ENCODE data around the gene KHSRP.
A peak's percentile ranks its signal among the peaks of the same experiment; 100 is the strongest.

KHSRP gene

GRCh38 chr19:6424195-6424938 lies at the start of gene KHSRP:
Gene KHSRP (minus strand): TSS chr19:6424811. CDS start chr19:6424701, 110 bp downstream.
- DNase-seq, result peak; percentile 34

GRCh38 chr19:6473647-6474046 lies 49.0 kb upstream of the KHSRP start:
- no peak for DNase-seq

- DNase-seq, result no peak
These were observed 48.1 kb upstream of the KHSRP start for GRCh38 chr19:6472713-6473112.

DNA sequence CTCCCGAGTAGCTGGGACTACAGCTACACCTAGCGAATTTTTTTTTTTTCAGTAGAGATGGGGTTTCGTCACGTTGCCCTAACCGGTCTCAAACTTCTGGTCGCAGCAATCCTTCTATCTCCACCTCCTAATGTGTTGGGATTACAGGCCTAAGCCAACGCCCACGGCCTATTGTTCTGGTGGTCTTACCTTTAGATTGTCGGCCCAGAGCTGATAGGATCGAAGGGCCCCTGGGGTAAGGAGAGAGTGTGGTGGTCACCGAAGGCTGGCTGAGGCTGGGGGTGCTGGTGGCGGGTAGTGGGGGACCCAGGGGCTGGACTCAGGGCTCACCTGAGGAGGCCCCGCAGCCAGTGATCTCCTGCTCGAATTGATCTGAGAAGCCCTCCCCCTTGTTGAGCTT lies 46.5 kb upstream of the KHSRP start:
- no peak for DNase-seq

- no peak for DNase-seq
These were observed 45.6 kb upstream of the KHSRP start for GRCh38 chr19:6470173-6470572.

DNA sequence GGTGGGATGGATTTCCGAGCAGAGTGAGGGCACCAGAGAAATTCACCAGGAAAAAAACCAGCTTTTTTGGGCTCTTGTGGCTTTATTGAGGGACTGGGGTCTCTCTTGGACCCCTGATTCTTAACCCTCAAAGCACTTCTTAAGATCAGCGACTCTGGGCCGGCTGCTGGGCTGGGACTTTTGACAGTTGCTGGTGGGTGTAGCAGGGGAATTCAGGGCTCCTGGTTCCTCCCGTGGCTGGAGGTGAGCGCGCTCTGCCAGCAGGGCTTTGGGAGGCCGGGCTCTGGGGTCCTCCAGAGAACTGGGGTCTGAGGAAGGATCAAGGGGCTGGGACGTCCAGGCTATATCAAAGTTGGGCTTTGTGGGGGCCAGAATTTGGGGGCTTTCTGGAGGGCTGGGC lies 42.8 kb upstream of the KHSRP start:
- no peak for DNase-seq

GRCh38 chr19:6466526-6467248 lies 42.1 kb upstream of the KHSRP start:
- no peak for DNase-seq

GRCh38 chr19:6465663-6466062 lies 41.1 kb upstream of the KHSRP start:
- no peak for DNase-seq

DNA sequence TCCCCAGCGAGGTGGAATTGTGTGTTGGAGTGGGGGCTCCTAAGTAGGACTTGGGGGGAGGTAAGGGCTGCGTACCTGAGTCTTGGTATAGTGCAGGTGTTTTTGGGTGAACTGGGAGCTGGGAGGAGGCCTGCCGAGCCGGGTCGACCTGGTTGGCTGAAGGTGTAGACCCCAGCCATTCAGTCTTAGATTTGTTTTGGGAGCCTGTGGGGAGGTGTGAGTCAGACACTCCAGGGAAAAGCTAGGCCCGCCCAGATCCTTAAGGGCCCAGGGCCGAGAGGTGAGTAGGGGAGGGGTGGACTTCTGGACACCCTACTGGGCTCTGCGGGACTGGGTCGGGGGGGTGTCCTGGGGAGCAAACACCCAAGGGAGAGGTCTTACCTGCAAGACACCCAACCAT lies 40.4 kb upstream of the KHSRP start:
- DNase-seq, result no peak

- peak; percentile 21 for DNase-seq
These were observed 39.7 kb upstream of the KHSRP start, which contains the start of gene CRB3 for GRCh38 chr19:6464070-6464873. Gene CRB3 (plus strand): TSS chr19:6464271. CDS start chr19:6464702, 431 bp downstream.

DNA sequence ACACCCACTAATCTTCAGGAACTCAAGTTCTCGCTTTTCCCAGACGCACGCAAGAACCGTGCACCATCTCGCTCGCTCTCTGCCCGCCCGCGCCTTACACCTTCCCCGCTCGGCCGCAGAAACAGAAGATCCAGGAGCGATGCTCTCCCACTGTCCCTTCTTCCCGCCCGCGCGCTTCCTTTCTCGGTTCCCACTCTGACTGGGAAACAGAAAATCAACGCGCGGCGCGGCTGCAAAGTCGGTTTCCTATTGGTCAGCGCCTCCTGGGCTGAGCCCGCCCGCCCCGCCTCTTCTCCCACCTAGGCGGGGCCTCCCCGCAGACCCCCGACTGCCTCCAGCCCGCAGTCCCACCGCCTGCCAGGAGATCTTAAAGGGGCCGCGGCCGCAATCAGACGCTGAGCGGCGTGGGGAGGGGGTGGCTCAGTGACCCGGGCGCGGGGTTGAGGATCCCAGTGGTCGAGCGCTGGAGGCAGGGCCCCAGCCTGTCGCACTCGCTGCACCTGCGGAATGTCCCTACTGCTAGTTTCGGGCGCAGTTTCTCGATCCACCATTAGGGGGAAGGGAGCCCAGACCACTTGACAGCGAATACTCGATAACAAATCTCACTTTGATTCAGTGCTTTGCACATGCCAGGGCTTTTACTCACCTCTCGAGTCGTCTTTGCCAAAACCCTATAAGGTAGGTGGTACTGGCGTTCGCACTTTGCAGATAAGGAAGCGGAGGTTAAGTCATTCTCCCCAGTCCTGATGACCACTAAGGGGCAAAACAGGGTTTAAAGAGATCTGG lies 35.7 kb upstream of the KHSRP start:
- DNase-seq, result peak; percentile 98

DNA sequence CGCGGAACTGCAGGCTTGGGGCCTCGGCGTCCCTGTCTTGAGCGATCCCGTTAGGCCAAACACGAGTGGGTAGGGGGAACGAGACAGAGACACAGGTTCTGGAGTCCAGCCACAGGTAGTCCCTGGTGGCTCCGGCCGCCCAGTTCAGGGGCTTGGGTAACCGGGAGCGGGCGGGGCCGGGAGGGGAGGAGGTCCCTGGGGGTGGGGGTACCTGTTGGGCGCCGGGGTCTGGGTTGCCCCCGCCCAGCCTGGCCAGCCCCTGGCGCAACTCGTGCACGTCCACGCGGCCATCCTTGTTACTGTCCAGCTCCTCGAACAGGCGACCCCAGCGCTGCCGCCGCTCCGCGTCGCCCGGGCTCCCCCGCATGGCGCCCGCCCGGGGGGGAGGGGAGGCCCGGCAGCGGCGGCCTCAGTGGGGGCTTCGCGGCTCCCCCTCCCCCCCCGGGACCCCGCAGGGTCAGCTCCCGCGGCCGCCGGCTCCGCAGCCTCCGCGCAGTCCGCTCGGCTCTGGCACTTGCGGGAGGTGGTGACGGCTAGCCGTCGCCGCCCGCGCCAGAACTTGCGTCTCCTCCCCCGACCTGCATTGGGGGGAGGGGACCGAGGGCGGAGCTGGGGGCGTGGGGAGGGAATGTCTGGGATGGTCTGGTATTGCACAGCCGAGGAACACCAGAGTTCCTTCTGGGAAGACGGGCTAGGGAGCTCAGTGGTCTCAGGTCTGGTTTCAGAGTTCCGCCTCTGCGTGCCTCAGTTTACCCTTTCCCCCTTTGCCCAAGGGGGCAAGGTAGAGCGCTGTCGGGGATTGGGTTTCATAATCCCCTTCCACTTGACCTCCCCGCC lies 34.9 kb upstream of the KHSRP start, which contains the start of gene SLC25A23:
Gene SLC25A23 (minus strand): TSS at position 531 of the 837 bp plus-strand sequence. CDS start 164 bp downstream, at position 367.
- DNase-seq, result peak; percentile 80

- DNase-seq, result no peak
These were observed 34.2 kb upstream of the KHSRP start for GRCh38 chr19:6458695-6459261.

DNA sequence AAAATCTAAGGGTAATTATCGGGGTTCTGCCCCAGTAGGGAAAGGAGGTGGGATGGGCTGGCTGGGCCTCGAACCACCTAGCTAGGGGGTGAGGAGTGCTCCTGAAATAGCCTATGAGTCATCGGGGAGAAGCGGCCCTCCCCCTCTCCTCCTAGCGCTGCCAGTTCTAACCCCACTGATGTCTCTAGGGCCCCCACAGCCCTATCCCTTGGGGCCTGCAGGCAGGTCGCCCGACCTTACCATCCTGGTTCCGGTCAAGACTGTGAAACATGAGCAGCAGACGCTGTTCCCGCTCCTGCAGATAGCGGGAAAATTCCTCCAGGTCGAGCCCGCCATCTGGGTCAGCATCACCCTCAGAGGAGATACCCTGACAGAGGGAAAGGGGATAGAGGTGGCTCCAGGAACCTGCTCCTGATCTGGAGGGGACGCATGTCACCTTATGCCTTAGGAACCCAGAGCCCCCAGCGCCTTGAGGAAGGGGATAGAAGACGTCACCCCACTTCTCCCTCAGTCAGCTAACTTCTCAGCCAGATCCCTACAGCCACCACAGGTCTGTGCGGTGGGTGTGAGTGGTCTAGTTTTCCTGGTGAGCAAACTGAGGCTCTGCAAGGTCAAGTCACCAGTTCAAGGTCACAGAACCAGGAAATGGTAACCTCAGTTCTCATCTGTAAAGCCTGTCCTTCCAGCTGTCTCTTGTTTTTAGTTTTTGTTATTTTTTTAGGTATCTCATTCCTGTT lies 33.5 kb upstream of the KHSRP start:
- no peak for DNase-seq

- no peak for DNase-seq
These were observed 31.3 kb upstream of the KHSRP start for GRCh38 chr19:6455924-6456323.

DNA sequence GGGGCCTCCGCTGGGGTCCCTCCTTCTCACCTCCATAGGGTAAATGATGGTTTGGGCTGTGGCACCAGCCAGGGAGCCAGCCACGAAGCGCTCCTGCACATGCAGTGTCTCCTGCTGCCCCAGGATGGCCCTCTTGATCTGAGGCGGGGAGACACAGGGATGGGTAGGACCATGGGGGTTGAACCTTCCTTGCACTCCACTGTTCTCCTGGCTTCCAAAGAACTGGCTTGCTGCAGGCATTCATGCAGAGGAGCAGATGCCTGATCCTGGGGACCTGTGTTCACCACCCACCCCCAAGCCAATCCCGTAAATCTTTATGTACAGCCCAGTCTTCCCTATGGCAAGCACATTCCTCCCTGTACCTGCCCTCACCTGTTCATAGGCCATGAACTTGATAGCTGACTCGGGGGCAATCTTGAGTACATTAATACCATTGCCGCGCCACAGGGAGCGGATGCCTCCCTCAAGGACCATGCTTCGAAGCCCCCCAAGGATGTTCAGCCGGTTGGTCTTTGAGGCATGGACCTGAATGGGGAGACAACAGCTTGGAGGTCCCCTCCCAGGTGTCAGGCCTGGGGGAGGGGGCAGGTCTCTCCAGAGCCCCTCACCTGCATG lies 29.4 kb upstream of the KHSRP start:
- no peak for DNase-seq

GRCh38 chr19:6452899-6453298 lies 28.3 kb upstream of the KHSRP start:
- no peak for DNase-seq

GRCh38 chr19:6452223-6452614 lies 27.6 kb upstream of the KHSRP start:
- DNase-seq, result no peak

GRCh38 chr19:6451583-6452222 lies 27.1 kb upstream of the KHSRP start:
- DNase-seq, result no peak
